Spinal cord (tissue), 10 donors: Measurements from ENCODE around the gene KLHL18. TPM values are rescaled to one million over a fixed set of nuclear protein-coding genes. Genes with fewer than 3 reads are reported as not detected.

Source experiments
- DNase-seq, 6 donors: peaks; one replicate each; pipeline versions ENCODE4 v3.0.0 to v3.0.0-alpha.2; 2013 to 2015; ENCODE audit warnings: low spot score in 6 of 6, low read depth in 4 of 6
- H3K27ac ChIP-seq: one replicate; pipeline ENCODE4 v1.5.1; 2013; ENCODE audit warnings: low read depth, low read length, control low read depth
- H3K27me3 ChIP-seq: one replicate; pipeline ENCODE4 v1.6.1; 2013; ENCODE audit warnings: low read length; ENCODE audit not compliant: control insufficient read depth, insufficient read depth
- H3K36me3 ChIP-seq: one replicate; pipeline ENCODE4 v1.6.1; 2013; ENCODE audit warnings: low read length; ENCODE audit not compliant: control insufficient read depth, insufficient read depth
- H3K4me1 ChIP-seq: one replicate; pipeline ENCODE4 v1.6.1; 2013; ENCODE audit warnings: low read length; ENCODE audit not compliant: control insufficient read depth, insufficient read depth
- H3K4me3 ChIP-seq: one replicate; pipeline ENCODE4 v1.5.1; 2013; ENCODE audit warnings: low read depth, low read length, control low read depth
- H3K9me3 ChIP-seq: one replicate; pipeline ENCODE4 v1.6.1; 2013; ENCODE audit warnings: low read length; ENCODE audit not compliant: control insufficient read depth, insufficient read depth
- WGBS: methylation state at CpG from one replicate; pipeline ENCODE4 v1.1.5; 2013; ENCODE audit warnings: missing lambda C conversion rate; ENCODE audit not compliant: insufficient coverage; 5-methylcytosine and 5-hydroxymethylcytosine counted together
- polyA plus RNA-seq, 2 donors: library from polyadenylated mRNA; unstranded; fragments of 120-200 nt; gene quantifications; one replicate each; pipeline ENCODE4 v1.2.1, GENCODE V29; 2013; ENCODE audit not compliant: insufficient read length in 2 of 2
- total RNA-seq, 2 donors: library from RNA; depleted of rRNA in 1 of 2; stranded (reverse); fragments of 120-200 nt in 1 of 2; fragments of >200 nt in 1 of 2; gene quantifications; one replicate each; pipeline versions ENCODE4 v1.2.3 to v1.2.4, GENCODE V29; 2013 to 2014
- donor health status: healthy.

Gene KLHL18
- total and polyA plus RNA-seq, 4 donors = 17.5 to 29.0 (median 24.9) TPM

DNA sequence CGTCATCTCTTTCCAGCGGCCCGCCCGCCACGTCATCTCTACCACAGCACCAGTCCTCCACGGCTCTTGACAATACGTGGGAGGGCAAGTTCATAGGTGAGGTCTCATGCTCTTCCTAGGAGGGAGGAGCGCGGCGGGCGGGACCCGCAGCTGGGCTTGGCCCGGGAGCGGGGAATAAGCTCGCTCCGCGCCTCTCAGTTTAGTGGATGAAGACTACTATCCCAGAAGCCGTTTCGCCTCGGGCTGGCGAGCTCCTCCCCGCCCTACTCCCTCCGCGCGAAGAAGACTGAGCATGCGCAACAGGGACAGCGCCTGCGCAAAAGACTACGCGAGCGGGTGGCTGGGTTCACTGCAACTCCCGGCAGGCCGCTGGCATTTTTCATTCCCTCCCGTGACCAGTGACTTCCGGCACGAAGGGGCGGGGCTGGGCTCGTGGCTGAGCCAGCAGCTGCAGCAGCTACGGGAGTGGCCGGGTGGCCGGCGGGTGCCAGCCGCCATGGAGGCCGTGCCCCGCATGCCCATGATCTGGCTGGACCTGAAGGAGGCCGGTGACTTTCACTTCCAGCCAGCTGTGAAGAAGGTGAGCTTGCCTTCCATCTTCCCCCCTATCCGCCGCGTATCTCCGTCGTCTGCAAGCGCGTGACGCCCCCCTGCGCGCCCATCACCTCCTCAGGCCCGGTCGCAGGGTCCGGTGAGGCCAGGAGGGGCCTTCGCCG lies 98.0 kb downstream of the KLHL18 start, which contains the start of gene PTPN23:
PTPN23 (plus strand) TSS at position 421 of the 716 bp plus-strand sequence; CDS start at position 497, 76 bp downstream.
- Histone ChIP-seq H3K9me3 (no peaks in the 10 kb centered on the region), H3K27me3 (no peaks in the 10 kb centered on the region), H3K27ac (peak within 1 kb of the TSS; percentile 98), H3K36me3 (peaks cover 7% of the 10 kb centered on the region), H3K4me1 (peaks cover 25% of the 10 kb centered on the region), H3K4me3 (peak within 1 kb of the TSS; percentile 96)
- 0% methylated on average over 53 of the region's 61 CpGs for WGBS
- peak; percentile 98 to 100 (median 99) for DNase-seq

DNA sequence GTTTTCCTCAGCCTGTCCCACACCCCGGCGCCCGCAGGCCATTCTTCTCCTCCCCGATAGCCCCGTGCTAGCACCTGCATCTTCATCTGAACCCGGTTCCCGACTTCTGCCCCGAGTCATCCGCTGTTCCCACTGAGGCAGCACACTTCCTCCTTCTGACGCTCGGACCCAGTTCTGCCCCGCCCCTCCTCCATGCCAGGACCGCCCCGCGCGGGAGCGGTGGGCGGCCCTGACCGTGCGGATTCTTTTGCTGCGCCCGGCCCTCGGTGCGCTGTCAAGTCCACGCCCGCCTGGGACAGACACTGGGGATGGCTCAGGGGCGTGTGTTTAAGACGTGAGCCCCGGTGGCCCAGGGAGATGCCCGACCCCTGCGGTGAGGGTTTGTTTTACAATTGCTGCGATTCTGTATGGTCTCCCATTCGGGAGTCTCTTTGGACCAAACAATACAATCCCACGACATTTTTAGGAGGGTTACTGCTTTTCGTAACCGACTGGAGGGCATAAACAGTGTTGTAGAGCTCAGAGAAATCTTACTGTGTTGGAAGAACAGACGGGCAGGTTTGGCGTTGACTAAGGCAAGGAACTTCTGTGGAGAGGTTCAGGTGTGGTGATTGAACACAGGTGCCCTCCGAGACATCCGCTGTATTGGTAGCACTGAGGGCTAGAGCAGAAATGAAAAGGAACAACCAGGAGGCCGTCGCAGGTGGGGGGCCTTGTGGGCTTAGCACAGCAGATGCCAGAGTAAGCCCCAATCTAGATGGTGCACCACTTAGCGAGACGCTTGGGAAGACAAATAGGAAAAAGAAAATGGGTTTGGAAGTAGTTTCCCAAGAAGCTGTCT lies 98.8 kb downstream of the KLHL18 start:
- Histone ChIP-seq H3K4me1 (peaks cover 25% of the 10 kb centered on the region), H3K27ac (peak overlapping the region; percentile 98), H3K4me3 (peak overlapping the region; percentile 96), H3K36me3 (peaks cover 9% of the 10 kb centered on the region), H3K9me3 (no peaks in the 10 kb centered on the region), H3K27me3 (no peaks in the 10 kb centered on the region)
- DNase-seq = peak; percentile 17 to 92 (median 61)
- 4% methylated on average over 39 of the region's 44 CpGs for WGBS

- H3K4me1 ChIP-seq = peaks cover 22% of the 10 kb centered on the region
- WGBS = 100% methylated on average over 2 of the region's 4 CpGs
Measured at GRCh38 chr3:47384425-47384824, 101.7 kb downstream of the KLHL18 start.

GRCh38 chr3:47385007-47385406 lies 102.3 kb downstream of the KLHL18 start:
- Histone ChIP-seq H3K4me3 (no peak overlapping the region), H3K4me1 (peaks cover 16% of the 10 kb centered on the region), H3K27me3 (no peaks in the 10 kb centered on the region), H3K27ac (no peak overlapping the region), H3K36me3 (peaks cover 21% of the 10 kb centered on the region), H3K9me3 (no peaks in the 10 kb centered on the region)
- WGBS = 95% methylated on average over 4 of the region's 4 CpGs
- DNase-seq = no peak

More at GRCh38 chr3:47384425-47384824, 101.7 kb downstream of the KLHL18 start:
- Histone ChIP-seq H3K27ac (no peak overlapping the region), H3K36me3 (peaks cover 21% of the 10 kb centered on the region), H3K27me3 (no peaks in the 10 kb centered on the region), H3K9me3 (no peaks in the 10 kb centered on the region), H3K4me3 (no peak overlapping the region)
- DNase-seq = no peak

DNA sequence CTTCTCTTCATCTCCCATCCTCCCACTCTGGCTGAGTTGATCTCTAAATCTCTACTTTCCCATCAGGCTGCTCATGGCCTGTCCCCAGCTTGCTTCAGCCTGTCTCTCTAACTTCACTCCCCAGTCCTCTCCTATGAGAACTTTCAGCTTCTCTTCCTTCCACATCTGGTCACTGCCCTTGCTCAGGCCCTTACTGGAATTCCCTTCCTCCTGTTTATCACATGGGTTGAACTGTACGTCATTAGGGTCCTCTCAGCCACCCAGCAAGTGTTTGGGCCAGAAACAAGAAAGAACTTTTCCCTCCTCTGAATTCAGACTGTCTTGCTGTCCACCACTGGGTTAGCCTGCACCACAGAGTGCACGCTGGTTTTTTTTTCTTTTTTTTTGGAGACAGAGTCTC lies 103.1 kb downstream of the KLHL18 start:
- Histone ChIP-seq H3K36me3 (peaks cover 21% of the 10 kb centered on the region), H3K27ac (no peak overlapping the region), H3K4me3 (no peak overlapping the region), H3K27me3 (no peaks in the 10 kb centered on the region), H3K4me1 (peaks cover 13% of the 10 kb centered on the region), H3K9me3 (no peaks in the 10 kb centered on the region)
- WGBS = 76% methylated on average over 2 of the region's 2 CpGs
- DNase-seq = no peak

DNA sequence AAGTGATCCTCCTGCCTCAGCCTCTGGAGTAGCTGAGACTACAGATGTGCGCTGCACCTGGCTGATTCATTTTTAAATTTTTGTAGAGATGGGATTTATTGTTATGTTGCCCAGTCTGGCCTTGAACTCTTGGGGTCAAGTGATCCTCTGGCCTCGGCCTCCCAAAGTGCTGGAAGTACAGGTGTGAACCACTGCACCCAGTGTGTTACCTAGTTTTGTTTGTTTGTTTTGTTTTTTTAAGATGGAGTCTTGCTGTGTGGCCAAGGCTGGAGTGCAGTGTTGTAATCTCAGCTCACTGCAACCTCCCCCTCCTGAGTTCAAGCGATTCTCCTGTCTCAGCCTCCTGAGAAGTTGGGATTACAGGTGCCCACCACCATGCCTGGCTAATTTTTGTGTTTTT lies 110.2 kb downstream of the KLHL18 start:
- no peaks in the 10 kb centered on the region for H3K9me3 ChIP-seq
- no peaks in the 10 kb centered on the region for H3K27me3 ChIP-seq
- no peak overlapping the region for H3K4me3 ChIP-seq
- peaks cover 23% of the 10 kb centered on the region for H3K36me3 ChIP-seq
- WGBS = 91% methylated on average over 2 of the region's 3 CpGs
- no peak overlapping the region for H3K27ac ChIP-seq
- H3K4me1 ChIP-seq = no peaks in the 10 kb centered on the region
- no peak for DNase-seq

- Histone ChIP-seq H3K9me3 (no peaks in the 10 kb centered on the region), H3K4me1 (peaks cover 9% of the 10 kb centered on the region), H3K27ac (no peak overlapping the region), H3K27me3 (no peaks in the 10 kb centered on the region), H3K4me3 (no peak overlapping the region), H3K36me3 (peaks cover 14% of the 10 kb centered on the region)
- WGBS = 63% methylated on average over 7 of the region's 8 CpGs
- no peak for DNase-seq
Measured at GRCh38 chr3:47394140-47394870, 111.6 kb downstream of the KLHL18 start.

DNA sequence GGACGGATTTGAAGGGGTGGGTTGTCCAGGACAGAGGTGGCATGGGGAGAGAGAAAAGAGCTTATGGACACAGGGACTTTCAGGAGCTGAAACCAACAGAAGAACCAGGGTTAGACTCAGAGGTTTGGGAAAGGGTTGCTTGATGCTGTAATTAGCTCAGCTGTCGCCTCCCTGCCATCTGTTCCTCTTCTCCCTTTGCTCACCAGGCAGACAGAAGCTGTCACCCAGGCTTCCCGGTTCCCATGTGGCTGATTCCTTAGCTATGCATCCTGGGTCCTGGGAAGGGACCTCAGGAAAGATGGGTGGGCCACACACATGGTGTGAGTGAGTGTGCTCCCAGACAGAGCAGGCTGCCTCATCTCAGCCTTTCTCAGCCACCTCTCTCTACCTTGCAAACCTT lies 112.1 kb downstream of the KLHL18 start:
- peaks cover 17% of the 10 kb centered on the region for H3K36me3 ChIP-seq
- H3K27ac ChIP-seq = no peak overlapping the region
- peaks cover 13% of the 10 kb centered on the region for H3K4me1 ChIP-seq
- DNase-seq = peak in 2 of 6 donors; percentile 38 to 77
- H3K27me3 ChIP-seq = no peaks in the 10 kb centered on the region
- no peaks in the 10 kb centered on the region for H3K9me3 ChIP-seq
- WGBS = 76% methylated on average over 2 of the region's 3 CpGs
- no peak overlapping the region for H3K4me3 ChIP-seq
